IMR-90 (cell line): ENCODE results near the gene CRYBB1. TPM values are rescaled to one million over a fixed set of nuclear protein-coding genes. Genes with fewer than 3 reads are reported as not detected.

ENCODE experiments used
- ATAC-seq: fragments of 200-7000 bp; cut with Tn5 transposase; 2 replicates; pipeline ENCODE4 v1.9.1; 2020; ENCODE audit warnings: low read depth, mild to moderate bottlenecking, moderate library complexity
- BruUV-seq: library from RNA; stranded (reverse); fragments of 400-500 nt; replicated peaks from 2 replicates; lab custom pipeline; 2021; lab: Mats Ljungman, UMichigan
- CTCF ChIA-PET: fragments of 300-600 bp; formaldehyde crosslinking; extraction: SDS; loops from one replicate; lab custom pipeline; 2021; ENCODE audit warnings: antibody characterized with exemption; lab: Yijun Ruan, JAX
- POLR2A ChIA-PET: fragments of 300-600 bp; sonication (Branson Sonifier 250); formaldehyde crosslinking; loops from one replicate; lab custom pipeline; 2022; ENCODE audit warnings: antibody characterized with exemption; ENCODE audit not compliant: unreplicated experiment; lab: Charles Lee
- DNase-seq: peaks from one replicate; pipeline ENCODE4 v3.0.0; 2013
- H2AFZ ChIP-seq: replicated peaks from 2 replicates; pipeline ENCODE3; 2013; ENCODE audit warnings: low read length, mild to moderate bottlenecking; ENCODE audit not compliant: poor library complexity
- H2AK5ac ChIP-seq: 2 replicates; pipeline ENCODE4 v1.6.1; 2013; ENCODE audit warnings: low read depth, low read length, inconsistent platforms
- H2AK9ac ChIP-seq: replicated peaks from 2 replicates; pipeline ENCODE3; 2013; ENCODE audit warnings: mild to moderate bottlenecking, low read depth, low read length, moderate library complexity; ENCODE audit not compliant: poor library complexity
- H2BK120ac ChIP-seq: 2 replicates; pipeline ENCODE4 v1.6.1; 2013; ENCODE audit warnings: low read depth, low read length, inconsistent platforms
- H2BK15ac ChIP-seq: 3 replicates; pipeline ENCODE4 v1.6.1; 2013; ENCODE audit warnings: low read depth, low read length, inconsistent platforms
- H2BK20ac ChIP-seq: 2 replicates; pipeline ENCODE4 v1.6.1; 2013; ENCODE audit warnings: low read depth, mild to moderate bottlenecking, inconsistent platforms, low read length, moderate library complexity
- H2BK5ac ChIP-seq: 2 replicates; pipeline ENCODE4 v1.6.1; 2013; ENCODE audit warnings: mild to moderate bottlenecking, low read depth, low read length, inconsistent platforms; ENCODE audit not compliant: poor library complexity, severe bottlenecking
- H3K14ac ChIP-seq: replicated peaks from 2 replicates; pipeline ENCODE4 v1.6.1; 2013; ENCODE audit warnings: low read depth, low read length, inconsistent platforms
- H3K18ac ChIP-seq: 2 replicates; pipeline ENCODE4 v1.6.1; 2013; ENCODE audit warnings: low read depth, low read length, control low read depth
- H3K23ac ChIP-seq: 2 replicates; pipeline ENCODE4 v1.6.1; 2013; ENCODE audit warnings: low read depth, low read length, inconsistent platforms
- H3K27ac ChIP-seq: 2 replicates; pipeline ENCODE4 v1.5.1; 2013; ENCODE audit warnings: mild to moderate bottlenecking, control low read depth, low read length; ENCODE audit not compliant: insufficient read depth
- H3K27me3 ChIP-seq: 2 replicates; pipeline ENCODE4 v1.6.1; 2013; ENCODE audit warnings: low read length; ENCODE audit not compliant: control insufficient read depth, insufficient read depth
- H3K36me3 ChIP-seq: 2 replicates; pipeline ENCODE4 v1.6.1; 2013; ENCODE audit warnings: low read length, mixed read lengths; ENCODE audit not compliant: control insufficient read depth, insufficient read depth
- H3K4ac ChIP-seq: 2 replicates; pipeline ENCODE4 v1.6.1; 2013; ENCODE audit warnings: low read depth, low read length, inconsistent platforms
- H3K4me1 ChIP-seq: 2 replicates; pipeline ENCODE4 v1.6.1; 2013; ENCODE audit warnings: low read length, mixed read lengths; ENCODE audit not compliant: control insufficient read depth, insufficient read depth
- H3K4me2 ChIP-seq: 2 replicates; pipeline ENCODE4 v1.6.1; 2013; ENCODE audit warnings: low read depth, mild to moderate bottlenecking, control low read depth, low read length, moderate library complexity
- H3K4me3 ChIP-seq: 2 replicates; pipeline ENCODE4 v1.5.1; 2013; ENCODE audit warnings: low read depth, mild to moderate bottlenecking, control low read depth, low read length, moderate library complexity; ENCODE audit not compliant: insufficient read depth
- H3K56ac ChIP-seq: 2 replicates; pipeline ENCODE4 v1.6.1; 2013; ENCODE audit warnings: low read length, inconsistent platforms; ENCODE audit not compliant: insufficient read depth; ENCODE audit errors: extremely low read depth
- H3K79me1 ChIP-seq, 2 experiments: 2 replicates each; pipeline ENCODE4 v1.6.1; 2013; ENCODE audit warnings: low read length in 2 of 2, inconsistent platforms in 1 of 2, low read depth in 1 of 2
- H3K9ac ChIP-seq: 2 replicates; pipeline ENCODE4 v1.6.1; 2013; ENCODE audit warnings: low read depth, low read length, control low read depth
- H3K9me1 ChIP-seq: 2 replicates; pipeline ENCODE4 v1.6.1; 2013; ENCODE audit warnings: low read length, inconsistent platforms; ENCODE audit not compliant: insufficient read depth
- H3K9me3 ChIP-seq: 2 replicates; pipeline ENCODE4 v1.6.1; 2013; ENCODE audit warnings: low read length; ENCODE audit not compliant: control insufficient read depth, insufficient read depth
- H4K20me1 ChIP-seq: 2 replicates; pipeline ENCODE4 v1.6.1; 2013; ENCODE audit warnings: low read length, inconsistent platforms; ENCODE audit not compliant: insufficient read depth
- H4K5ac ChIP-seq: 2 replicates; pipeline ENCODE4 v1.6.1; 2013; ENCODE audit warnings: mild to moderate bottlenecking, low read depth, low read length, control low read depth
- H4K8ac ChIP-seq, 2 experiments: 2 replicates each; pipeline ENCODE4 v1.6.1; 2013; ENCODE audit warnings: low read depth in 2 of 2, low read length in 2 of 2, control low read depth in 1 of 2, inconsistent platforms in 1 of 2
- H4K91ac ChIP-seq: 2 replicates; pipeline ENCODE4 v1.6.1; 2013; ENCODE audit warnings: low read depth, low read length, inconsistent platforms; ENCODE audit not compliant: insufficient read depth
- CHD1 ChIP-seq: IDR thresholded peaks from 2 replicates; pipeline ENCODE4 v1.6.1; 2012; ENCODE audit warnings: low read depth, low read length, improper control_type of control experiment
- FOS ChIP-seq: fragments of 150-350 bp; IDR thresholded peaks from 2 replicates; pipeline ENCODE4 v1.6.1; 2016; ENCODE audit warnings: low read depth, low read length
- MAFK ChIP-seq: IDR thresholded peaks from 2 replicates; pipeline ENCODE4 v1.6.1; 2012; ENCODE audit warnings: low read depth, low read length, improper control_type of control experiment
- NFE2L2 ChIP-seq: fragments of 150-350 bp; IDR thresholded peaks from 2 replicates; pipeline ENCODE4 v1.6.1; 2016; ENCODE audit warnings: low read depth, mild to moderate bottlenecking, low read length
- RCOR1 ChIP-seq: IDR thresholded peaks from 2 replicates; pipeline ENCODE4 v1.6.1; 2012; ENCODE audit warnings: mild to moderate bottlenecking, low read length, improper control_type of control experiment; ENCODE audit not compliant: insufficient replicate concordance
- WGBS, 2 experiments: methylation state at CpG; one replicate each; pipeline versions ENCODE4 v1.1.5 to v1.1.7; 2013; ENCODE audit warnings: missing lambda C conversion rate in 2 of 2; ENCODE audit not compliant: insufficient read length in 1 of 2; ENCODE audit errors: extremely low coverage in 2 of 2; 5-methylcytosine and 5-hydroxymethylcytosine counted together
- dilution Hi-C: fragments of 300-500 bp; cut with HindIII; formaldehyde crosslinking; loops from one replicate; pipeline ENCODE4 v1.14.3; 2018; ENCODE audit warnings: low sequenced_read_pairs; ENCODE audit not compliant: unreplicated experiment
- in situ Hi-C: fragments of 300-500 bp; cut with MboI; formaldehyde crosslinking; loops from 3 replicates; pipeline ENCODE4 v1.14.3; 2019; ENCODE audit warnings: low sequenced_read_pairs, inconsistent platforms, mixed read lengths
- intact Hi-C: fragments of 100-400 bp; cut with micrococcal nuclease; formaldehyde crosslinking; loops from 2 replicates; pipeline ENCODE4 v1.10.0; 2022
- polyA plus RNA-seq, 3 experiments: library from polyadenylated mRNA; depleted of rRNA; stranded (reverse); fragments of >200 nt; gene quantifications; 2 replicates each; pipeline ENCODE4 v1.2.3, GENCODE V29; 2012; ENCODE audit warnings: low replicate concordance in 1 of 3
- total RNA-seq: library from RNA; depleted of rRNA; stranded (reverse); fragments of >200 nt; gene quantifications from 2 replicates; pipeline ENCODE4 v1.2.3, GENCODE V29; 2012
- TF ChIP-seq, protein P1 (sequence below): fragments of 150-350 bp; IDR thresholded peaks from 2 replicates; pipeline ENCODE4 v1.6.1; 2016; ENCODE audit warnings: low read depth, mild to moderate bottlenecking, low read length, moderate library complexity, borderline replicate concordance

The CRYBB1 gene
- total and polyA plus RNA-seq, 2 of the 4 experiments (the other 2 are of a cell fraction), result not detected

DNA sequence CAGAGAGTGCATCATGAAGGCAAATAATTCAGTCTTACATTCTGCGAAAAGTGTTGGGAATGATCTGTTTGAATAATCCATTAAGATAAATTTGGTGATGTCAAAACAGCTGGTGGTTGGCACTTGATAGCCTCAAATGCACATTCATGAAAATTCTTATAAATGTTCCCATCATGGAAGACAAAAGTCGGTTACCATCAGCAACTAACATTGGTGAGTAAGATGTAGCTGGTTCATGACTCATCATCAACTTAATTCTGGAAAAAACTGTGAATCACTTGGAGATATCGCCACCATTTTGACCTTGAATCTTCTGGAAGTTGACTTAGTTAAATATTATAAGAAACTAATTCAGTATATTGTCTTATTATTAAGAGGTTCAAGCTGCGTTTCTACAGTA, 11.2 kb downstream of the CRYBB1 start:
- H3K56ac ChIP-seq, result no peak overlapping the region
- H3K9me3 ChIP-seq, result no peaks in the 10 kb centered on the region
- no peak overlapping the region for H3K14ac ChIP-seq
- H3K4me2 ChIP-seq, result no peak overlapping the region
- H2AK5ac ChIP-seq, result no peak overlapping the region
- H2BK120ac ChIP-seq, result 0 out of 2 replicates have a peak overlapping the region, but pooled peaks have one; percentile 20
- no peak overlapping the region for H2BK5ac ChIP-seq
- H3K4me1 ChIP-seq, result peaks cover 8% of the 10 kb centered on the region
- H4K8ac ChIP-seq, result no peak overlapping the region
- no peak overlapping the region for H3K27ac ChIP-seq
- H3K27me3 ChIP-seq, result no peaks in the 10 kb centered on the region
- no peak overlapping the region for H4K91ac ChIP-seq
- TF ChIP-seq NFE2L2, result no peak
- no peak for TF ChIP-seq CHD1
- TF ChIP-seq MAFK, result 0 out of 2 replicates have a peak, but pooled peaks have one; percentile 27
- no peak for TF ChIP-seq RCOR1
- TF ChIP-seq FOS, result peak; percentile 90
- TF ChIP-seq, protein P1, sequence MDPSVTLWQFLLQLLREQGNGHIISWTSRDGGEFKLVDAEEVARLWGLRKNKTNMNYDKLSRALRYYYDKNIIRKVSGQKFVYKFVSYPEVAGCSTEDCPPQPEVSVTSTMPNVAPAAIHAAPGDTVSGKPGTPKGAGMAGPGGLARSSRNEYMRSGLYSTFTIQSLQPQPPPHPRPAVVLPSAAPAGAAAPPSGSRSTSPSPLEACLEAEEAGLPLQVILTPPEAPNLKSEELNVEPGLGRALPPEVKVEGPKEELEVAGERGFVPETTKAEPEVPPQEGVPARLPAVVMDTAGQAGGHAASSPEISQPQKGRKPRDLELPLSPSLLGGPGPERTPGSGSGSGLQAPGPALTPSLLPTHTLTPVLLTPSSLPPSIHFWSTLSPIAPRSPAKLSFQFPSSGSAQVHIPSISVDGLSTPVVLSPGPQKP, result no peak
- no peak overlapping the region for H3K23ac ChIP-seq
- POLR2A ChIA-PET, result no interaction called here
- peak overlapping the region; percentile 39; the same call in 1 of the 2 replicates for H2BK20ac ChIP-seq
- no peak overlapping the region for H3K9ac ChIP-seq
- CTCF ChIA-PET, result no interaction called here
- DNase-seq, result peak; percentile 84
- H2AK9ac ChIP-seq, result no peak overlapping the region
- peaks cover 0 to 5% of the 10 kb centered on the region in 2 experiments; a peak in 1 of 4 replicates for H3K79me1 ChIP-seq
- H3K4me3 ChIP-seq, result no peak overlapping the region
- WGBS, 2 experiments, result no CpG with 5 or more reads among the region's 4 CpGs
- no peak for ATAC-seq
- H2AFZ ChIP-seq, result no peak overlapping the region
- no TSS peak for BruUV-seq
- no peaks in the 10 kb centered on the region for H4K20me1 ChIP-seq
- H2BK15ac ChIP-seq, result no peak overlapping the region
- no peaks in the 10 kb centered on the region for H3K36me3 ChIP-seq
- in situ Hi-C loops (no loop called here), dilution Hi-C loops (no loop called here), intact Hi-C loops (no loop called here)
- no peak overlapping the region for H3K18ac ChIP-seq
- no peak overlapping the region for H4K5ac ChIP-seq
- no peak overlapping the region; the same call in 1 of the 2 replicates for H3K4ac ChIP-seq
- peaks cover 10% of the 10 kb centered on the region for H3K9me1 ChIP-seq
